GM18870 (cell line): ENCODE measurements around the gene FOXP3.

Source experiments
- ATAC-seq: cut with Tn5 transposase; IDR thresholded peaks from one replicate; pipeline ENCODE4 v1.9.1; 2021; ENCODE audit warnings: moderate library complexity; ENCODE audit not compliant: unreplicated experiment

FOXP3 gene

DNA sequence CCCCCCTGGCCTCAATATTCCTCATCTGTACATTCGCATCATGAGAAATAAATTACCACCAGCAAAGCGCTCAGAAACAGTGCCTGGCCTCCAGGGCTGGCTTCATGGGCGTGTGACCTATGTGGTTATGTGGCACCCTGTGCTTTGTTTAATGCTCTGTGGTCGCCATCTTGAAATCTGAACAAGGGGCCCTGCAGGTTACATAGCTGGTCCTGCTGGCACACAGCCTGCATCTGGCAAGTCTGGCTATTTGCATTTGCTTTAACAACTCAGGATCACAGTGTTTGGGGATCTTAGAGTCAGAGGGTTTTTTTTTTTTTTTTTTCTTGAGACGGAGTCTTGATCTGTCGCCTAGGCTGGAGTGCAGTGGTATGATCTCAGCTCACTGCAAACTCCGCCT is 9.9 kb downstream of the FOXP3 start:
- ATAC-seq = no peak

DNA sequence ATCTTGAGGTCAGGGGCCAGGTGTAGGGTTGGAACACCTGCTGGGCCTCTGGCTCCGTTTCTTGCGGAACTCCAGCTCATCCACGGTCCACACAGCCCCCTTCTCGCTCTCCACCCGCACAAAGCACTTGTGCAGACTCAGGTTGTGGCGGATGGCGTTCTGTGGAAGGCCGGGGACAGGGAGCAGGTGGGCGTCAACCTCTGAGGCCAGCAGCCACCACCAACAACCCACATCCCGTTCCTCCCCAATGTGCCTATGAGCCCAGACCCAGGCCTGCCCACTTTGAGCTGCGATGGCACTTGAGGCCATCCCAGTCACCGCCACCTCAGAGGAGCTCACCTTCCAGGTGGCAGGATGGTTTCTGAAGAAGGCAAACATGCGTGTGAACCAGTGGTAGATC is 13.2 kb downstream of the FOXP3 start:
- no peak for ATAC-seq

GRCh38 chrX:49250578-49250977 is 13.9 kb downstream of the FOXP3 start:
- no peak for ATAC-seq

DNA sequence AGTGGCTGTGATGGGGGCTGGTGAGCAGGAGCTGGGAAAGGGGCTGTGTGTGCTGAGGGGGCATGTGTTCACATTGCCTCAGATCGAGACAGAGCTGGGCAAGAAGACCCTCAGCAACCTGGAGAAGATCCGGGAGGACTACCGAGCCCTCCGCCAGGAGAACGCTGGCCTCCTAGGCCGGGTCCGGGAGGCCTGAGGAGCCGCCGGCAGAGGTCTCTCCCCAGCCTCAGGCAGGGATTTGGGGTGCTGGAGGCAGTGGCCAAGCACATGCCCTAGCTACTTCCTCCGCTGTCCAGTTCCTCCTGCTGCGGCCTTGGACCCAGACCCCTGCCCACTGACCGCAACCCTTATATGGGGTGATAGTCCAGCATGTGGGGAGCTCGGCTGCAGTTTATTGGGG is 14.4 kb downstream of the FOXP3 start:
- ATAC-seq = no peak

DNA sequence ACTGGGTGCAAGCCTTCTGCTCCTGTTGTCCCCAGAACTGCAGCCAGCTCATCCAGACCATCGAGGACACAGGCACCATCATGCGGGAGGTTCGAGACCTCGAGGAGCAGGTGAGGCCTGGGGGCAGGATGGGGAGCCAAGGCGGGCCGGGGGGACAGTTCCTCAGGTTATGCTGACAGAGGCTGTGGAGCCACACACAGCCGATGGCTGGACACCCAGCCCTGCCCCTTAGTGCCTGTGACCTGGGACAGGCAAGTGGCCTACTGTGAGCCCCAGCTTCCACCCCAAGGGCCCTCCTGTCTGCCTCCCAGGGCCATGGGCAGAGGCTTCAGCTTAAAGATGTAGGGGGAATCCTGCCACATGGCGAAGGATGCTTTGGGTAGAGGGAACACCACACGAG is 14.9 kb downstream of the FOXP3 start:
- no peak for ATAC-seq

- no peak for ATAC-seq
Observed at GRCh38 chrX:49249071-49249470, 15.4 kb downstream of the FOXP3 start.

DNA sequence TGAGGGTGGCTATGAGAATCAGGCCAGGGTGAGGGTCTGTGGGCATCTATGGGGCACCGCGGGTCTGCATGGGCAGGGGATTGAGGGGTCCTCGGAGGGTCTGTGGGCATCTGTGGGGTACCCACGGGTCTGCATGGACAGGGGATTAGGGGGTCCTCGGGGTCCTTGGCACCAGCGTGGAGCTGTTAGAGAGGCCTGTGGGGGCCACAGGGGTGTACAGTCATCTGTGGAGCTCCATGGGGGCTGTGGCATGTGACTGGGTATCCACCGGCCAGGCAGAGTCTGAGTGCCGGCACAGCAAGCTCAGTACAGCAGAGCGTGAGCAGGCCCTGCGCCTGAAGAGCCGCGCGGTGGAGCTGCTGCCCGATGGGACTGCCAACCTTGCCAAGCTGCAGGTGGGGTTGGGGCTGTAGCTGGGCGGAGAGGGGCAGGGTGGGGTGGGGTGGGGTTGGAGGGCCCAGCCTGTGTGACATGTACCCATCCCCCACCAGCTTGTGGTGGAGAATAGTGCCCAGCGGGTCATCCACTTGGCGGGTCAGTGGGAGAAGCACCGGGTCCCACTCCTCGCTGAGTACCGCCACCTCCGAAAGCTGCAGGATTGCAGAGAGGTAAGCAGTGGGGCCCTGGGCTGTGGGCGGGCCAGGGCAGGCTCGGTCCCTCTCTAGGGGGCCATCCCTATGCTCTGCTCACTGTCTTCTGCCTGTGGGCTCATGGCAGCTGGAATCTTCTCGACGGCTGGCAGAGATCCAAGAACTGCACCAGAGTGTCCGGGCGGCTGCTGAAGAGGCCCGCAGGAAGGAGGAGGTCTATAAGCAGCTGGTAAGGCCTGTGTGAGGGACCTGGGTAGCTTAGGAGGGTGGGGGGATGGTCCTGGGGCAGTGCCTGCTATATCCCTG is 16.3 kb downstream of the FOXP3 start:
- ATAC-seq = no peak

DNA sequence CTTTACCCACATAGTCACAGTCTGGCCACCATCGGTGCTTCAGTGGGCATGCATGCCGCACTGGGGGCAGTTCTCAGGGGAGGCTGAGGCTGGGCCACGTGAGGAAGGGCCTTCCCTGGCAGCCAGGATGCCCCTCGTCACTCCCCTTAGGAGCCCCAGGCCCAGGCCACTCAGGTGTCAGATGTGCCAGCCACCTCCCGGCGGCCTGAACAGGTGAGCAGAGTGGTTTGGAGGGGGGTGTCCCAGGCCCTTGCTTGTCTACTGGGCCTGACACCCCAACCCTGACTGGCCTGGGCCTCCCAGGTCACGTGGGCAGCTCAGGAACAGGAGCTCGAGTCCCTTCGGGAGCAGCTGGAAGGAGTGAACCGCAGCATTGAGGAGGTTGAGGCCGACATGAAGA is 17.2 kb downstream of the FOXP3 start:
- no peak for ATAC-seq

- ATAC-seq = no peak
Observed at GRCh38 chrX:49246541-49246940, 18.0 kb downstream of the FOXP3 start.

GRCh38 chrX:49244207-49244606 is 20.3 kb downstream of the FOXP3 start:
- ATAC-seq = no peak

GRCh38 chrX:49243166-49243565 is 21.3 kb downstream of the FOXP3 start:
- no peak for ATAC-seq

DNA sequence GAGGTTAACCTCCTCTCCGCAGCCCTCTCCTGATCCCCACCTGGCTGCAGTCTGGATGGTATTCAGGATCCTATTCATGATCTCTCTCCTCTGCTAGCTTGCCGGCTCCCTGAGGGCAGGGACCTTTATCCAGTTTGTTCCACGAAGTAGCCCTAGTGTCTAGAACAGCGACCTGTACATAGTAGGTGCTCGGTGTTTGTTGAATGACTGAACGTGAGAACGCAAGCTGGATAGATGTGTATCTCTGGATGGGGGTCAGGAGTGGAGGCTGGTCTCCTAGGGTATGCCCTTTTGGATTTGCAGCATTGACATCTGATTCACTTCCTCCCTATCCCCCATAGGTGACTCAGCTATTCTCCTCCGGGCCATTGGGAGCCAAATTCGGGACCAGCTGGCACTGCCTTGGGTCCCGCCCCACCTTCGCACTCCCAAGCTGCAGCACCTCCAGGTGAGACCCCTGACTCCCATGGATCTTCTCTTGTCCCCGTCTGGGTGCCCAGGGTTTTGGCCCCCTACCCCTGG is 21.9 kb downstream of the FOXP3 start:
- ATAC-seq = no peak

DNA sequence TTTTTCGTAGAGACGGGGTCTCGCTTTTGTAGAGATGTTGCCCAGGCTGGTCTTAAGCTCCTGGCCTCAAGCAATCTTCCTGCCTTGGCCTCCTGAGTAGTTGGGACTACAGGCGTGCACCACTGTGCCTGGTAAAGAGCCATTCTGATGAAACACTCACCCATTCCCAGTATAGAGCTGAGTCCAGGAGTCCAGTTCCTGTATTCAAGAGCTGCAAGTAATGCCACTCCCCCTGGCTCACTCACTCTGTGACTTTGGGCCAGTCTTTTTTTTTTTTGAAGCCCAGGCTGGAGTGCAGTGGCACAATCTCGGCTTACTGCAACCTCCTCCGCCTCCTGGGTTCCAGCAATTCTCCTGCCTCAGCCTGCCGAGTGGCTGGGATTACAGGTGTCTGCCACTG is 25.8 kb downstream of the FOXP3 start:
- ATAC-seq = no peak

- no peak for ATAC-seq
Observed at GRCh38 chrX:49237060-49237459, 27.4 kb downstream of the FOXP3 start.

DNA sequence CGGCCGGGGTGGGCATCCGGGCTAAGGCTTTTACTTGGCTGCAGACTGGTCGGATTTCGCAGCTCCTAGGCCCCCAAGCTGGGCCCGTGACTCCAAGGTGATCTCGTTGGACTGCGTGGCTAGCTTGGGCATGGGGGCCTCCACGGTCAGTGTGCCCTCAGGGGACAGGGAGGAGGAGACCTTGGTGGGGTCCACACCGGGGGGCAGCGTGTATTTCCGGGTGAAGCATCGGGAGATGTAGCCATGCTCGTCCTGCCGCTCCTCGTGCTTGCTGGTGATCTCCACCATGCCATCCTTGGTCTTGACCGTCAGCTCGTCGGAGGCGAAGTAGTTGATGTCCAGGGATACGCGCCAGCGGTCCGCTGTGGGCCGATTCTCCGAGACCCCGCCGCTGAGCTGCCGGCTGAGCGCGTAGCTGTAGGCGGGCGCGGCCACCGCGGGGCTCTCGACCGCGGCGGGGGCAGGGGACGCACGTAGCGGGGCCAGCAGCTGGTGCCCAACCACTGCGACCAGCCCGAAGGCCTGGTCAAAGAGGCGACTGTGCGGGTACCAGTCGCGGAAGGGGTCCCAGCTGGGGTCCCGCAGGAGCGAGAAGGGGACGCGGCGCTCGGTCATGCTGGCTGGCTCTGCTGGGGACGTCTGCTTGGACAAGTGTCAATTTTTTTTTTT is 30.5 kb downstream of the FOXP3 start:
- ATAC-seq = no peak

DNA sequence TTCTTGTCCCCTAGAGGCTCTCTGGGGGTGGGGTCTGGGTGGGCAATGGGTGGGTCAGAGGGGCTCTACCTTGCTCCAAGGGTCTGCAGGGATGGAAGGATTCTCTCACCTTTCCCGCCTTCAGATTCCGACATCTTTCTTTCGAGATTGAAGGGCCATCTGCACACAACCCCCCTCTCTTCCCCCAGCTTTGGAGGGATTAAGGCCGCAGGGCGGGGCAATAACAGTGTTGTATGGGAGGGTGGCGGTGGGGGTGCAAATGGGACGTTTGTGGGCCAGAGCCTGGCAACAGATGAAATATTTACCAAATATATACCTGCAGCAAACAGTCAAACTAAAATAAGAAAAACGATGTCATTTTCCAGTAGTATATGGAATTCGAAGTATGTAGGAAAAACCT is 31.3 kb downstream of the FOXP3 start, which contains the start of gene CACNA1F:
CACNA1F (minus strand) TSS at position 165 of the 400 bp plus-strand sequence; CDS start at position 134, 31 bp downstream.
- no peak for ATAC-seq

GRCh38 chrX:49232525-49232924 is 32.0 kb downstream of the FOXP3 start:
- ATAC-seq = no peak

DNA sequence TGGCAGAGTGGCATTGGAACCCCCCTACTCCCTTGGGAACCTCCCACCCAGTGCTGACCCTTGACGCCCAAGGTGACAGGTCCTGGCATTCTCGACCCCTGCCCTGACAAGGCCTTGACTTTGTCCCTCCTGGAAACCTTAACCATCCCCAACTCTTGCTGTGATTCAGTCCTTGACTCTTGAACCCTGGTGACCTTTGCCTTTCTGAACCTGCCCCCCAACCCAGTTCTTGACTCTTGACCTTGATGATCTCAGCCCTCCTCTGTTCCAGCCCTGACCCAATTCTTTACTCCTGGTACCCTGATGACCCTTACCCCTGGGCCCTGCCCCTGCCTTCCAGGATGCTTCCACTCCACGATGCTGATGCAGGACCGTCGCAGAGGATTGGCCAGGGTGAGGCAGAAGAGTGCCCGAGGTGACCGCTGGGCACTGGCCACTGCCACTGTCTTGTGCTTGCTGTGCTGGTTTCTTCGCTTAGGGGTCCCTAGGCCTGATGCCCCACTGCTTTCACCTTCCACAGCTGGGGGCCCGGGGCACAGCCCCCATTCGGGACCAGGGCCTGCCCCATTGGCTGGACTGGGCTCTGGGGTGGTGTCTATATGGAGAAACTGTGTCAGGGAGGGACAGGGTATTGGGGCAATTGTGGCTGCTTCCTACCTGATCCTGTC is 33.0 kb downstream of the FOXP3 start:
- ATAC-seq = no peak

DNA sequence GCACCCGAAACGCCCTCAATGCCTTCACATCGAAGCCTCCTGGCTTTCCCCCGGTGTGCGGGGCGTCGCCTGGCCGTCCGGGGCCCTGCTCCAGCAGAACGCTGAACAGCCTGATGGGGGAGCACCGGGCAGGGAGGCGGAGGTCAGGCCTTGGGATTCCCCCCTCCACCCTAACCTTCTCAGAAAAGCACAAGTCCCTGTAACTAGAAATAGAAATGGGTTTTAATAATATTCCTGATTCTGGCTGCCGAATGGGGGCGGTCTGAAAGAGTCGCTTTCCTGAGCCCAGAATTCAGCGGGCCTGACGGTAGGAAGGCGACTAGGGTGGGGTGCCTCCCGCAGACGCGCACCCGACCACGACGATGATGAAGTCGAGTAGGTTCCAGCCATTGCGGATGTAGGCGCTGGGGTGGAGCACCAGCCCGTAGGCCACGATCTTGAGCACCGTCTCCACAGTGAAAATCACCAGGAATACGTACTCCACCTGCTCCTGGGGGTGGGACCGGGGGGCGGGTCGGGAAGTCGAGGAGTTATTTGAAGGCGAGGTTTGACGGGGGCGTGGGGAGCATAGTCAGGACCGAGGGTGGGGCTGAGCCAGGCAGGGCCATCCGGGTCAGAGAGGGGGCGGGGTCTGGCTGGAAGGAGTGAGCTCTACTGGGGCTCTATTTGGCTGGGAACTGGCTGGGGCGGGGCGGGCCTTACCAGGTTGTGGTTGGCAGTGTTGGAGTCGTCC is 33.8 kb downstream of the FOXP3 start:
- ATAC-seq = no peak

DNA sequence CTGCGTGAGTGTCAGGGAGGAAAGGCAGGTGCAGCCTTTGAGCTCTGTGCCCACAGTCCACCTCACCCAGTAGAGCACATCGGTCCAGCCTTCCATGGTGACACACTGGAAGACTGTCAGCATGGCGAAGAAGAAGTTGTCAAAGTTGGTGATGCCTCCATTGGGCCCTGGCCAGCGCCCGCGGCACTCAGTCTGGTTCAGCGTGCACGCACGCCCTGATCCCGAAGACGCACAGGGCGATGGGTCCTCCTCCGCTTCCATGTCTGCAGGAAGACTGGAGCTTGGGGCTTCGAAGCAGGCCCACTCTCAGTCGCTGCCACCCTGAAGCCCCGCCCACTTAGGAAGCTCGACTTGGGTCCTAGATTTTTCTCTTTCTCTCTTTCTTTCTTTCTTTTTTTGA is 36.3 kb downstream of the FOXP3 start:
- no peak for ATAC-seq

DNA sequence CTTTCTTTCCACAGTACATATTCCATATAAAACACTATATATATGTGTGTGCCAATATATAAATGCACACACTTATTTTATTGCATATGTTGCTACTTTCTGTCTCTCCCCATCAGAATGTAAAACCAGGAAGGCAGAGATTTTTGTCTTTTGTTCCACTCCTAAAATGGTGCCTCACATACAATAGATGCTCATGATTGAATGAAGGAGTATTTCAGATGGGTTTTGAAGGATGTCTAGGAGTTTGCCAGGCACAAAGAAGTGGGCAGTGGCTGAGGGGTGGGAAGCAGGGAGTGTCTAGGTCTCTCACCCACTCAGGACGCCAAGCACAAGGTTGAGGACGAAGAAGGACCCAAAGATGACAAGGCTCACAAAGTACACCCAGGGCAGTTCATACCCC is 36.8 kb downstream of the FOXP3 start:
- ATAC-seq = no peak
